SK-N-SH (cell line): ENCODE measurements around the gene SLC7A6. TPM values are rescaled to one million over a fixed set of nuclear protein-coding genes. Genes with fewer than 3 reads are reported as not detected.

ENCODE experiments used
- CTCF ChIA-PET: fragments of 300-600, 350-600 bp; formaldehyde crosslinking; extraction: SDS; loops from one replicate; lab custom pipeline; 2021; lab: Yijun Ruan, JAX
- POLR2A ChIA-PET: fragments of 350-600 bp; sonication (Branson Sonifier 250); formaldehyde crosslinking; extraction: SDS; loops from one replicate; lab custom pipeline; 2020; ENCODE audit warnings: antibody characterized with exemption, inconsistent platforms; lab: Yijun Ruan, JAX
- DNase-seq: peaks from one replicate; pipeline ENCODE4 v3.0.0; 2012
- H2AFZ ChIP-seq: fragments of 200-600 bp; sonication (generic); 2 replicates; pipeline ENCODE4 v1.8.1; 2016; ENCODE audit warnings: antibody characterized with exemption, mild to moderate bottlenecking, low read depth
- H3F3A ChIP-seq: fragments of 200-600 bp; sonication (generic); replicated peaks from 2 replicates; pipeline ENCODE3; 2016; ENCODE audit warnings: antibody characterized with exemption, mild to moderate bottlenecking; ENCODE audit not compliant: insufficient read depth
- H3K27ac ChIP-seq, 2 experiments: fragments of 200-500 bp in 1 of 2; fragments of 200-600 bp in 1 of 2; sonication (Bioruptor generic) in 1 of 2; sonication (generic), shearing (Covaris generic) in 1 of 2; 2 replicates each; pipeline versions ENCODE4 v1.5.1 to v1.6.1; 2014 to 2016; ENCODE audit warnings: low read depth in 2 of 2, inconsistent platforms in 1 of 2, low read length in 1 of 2, mild to moderate bottlenecking in 1 of 2, mixed read lengths in 1 of 2
- H3K27me3 ChIP-seq: fragments of 200-600 bp; sonication (generic), shearing (Covaris generic); 2 replicates; pipeline ENCODE4 v1.6.1; 2016; ENCODE audit warnings: mixed run types; ENCODE audit not compliant: insufficient read depth
- H3K36me3 ChIP-seq, 2 experiments: fragments of 200-500 bp in 1 of 2; fragments of 200-600 bp in 1 of 2; sonication (Bioruptor generic) in 1 of 2; sonication (generic) in 1 of 2; replicated peaks in 1 of 2; 2 replicates each; pipeline versions ENCODE3 to v1.5.1; 2014 to 2016; ENCODE audit warnings: low read length in 1 of 2, mild to moderate bottlenecking in 1 of 2; ENCODE audit not compliant: insufficient read depth in 2 of 2, control insufficient read depth in 1 of 2
- H3K4me1 ChIP-seq, 2 experiments: fragments of 200-500 bp in 1 of 2; fragments of 200-600 bp in 1 of 2; sonication (Bioruptor generic) in 1 of 2; sonication (generic), shearing (Covaris generic) in 1 of 2; 2 replicates each; pipeline versions ENCODE4 v1.5.1 to v1.6.1; 2014 to 2016; ENCODE audit warnings: low read depth in 1 of 2, low read length in 1 of 2, mixed run types in 1 of 2; ENCODE audit not compliant: insufficient read depth in 2 of 2, control insufficient read depth in 1 of 2
- H3K4me2 ChIP-seq: fragments of 200-600 bp; sonication (generic), shearing (Covaris generic); 2 replicates; pipeline ENCODE4 v1.6.1; 2017; ENCODE audit warnings: mixed run types
- H3K4me3 ChIP-seq, 2 experiments: fragments of 200-500 bp in 1 of 2; fragments of 200-600 bp in 1 of 2; sonication (Bioruptor generic) in 1 of 2; sonication (generic), shearing (Covaris generic) in 1 of 2; 2 replicates each; pipeline versions ENCODE4 v1.5.1 to v1.8.1; 2014 to 2016; ENCODE audit warnings: low read depth in 2 of 2, inconsistent platforms in 1 of 2, low read length in 1 of 2, mild to moderate bottlenecking in 1 of 2, mixed read lengths in 1 of 2, moderate library complexity in 1 of 2
- H3K79me2 ChIP-seq: fragments of 200-600 bp; sonication (generic); 2 replicates; pipeline ENCODE4 v1.8.1; 2017; ENCODE audit warnings: mild to moderate bottlenecking; ENCODE audit not compliant: insufficient read depth
- H3K9ac ChIP-seq: fragments of 200-600 bp; sonication (generic); 2 replicates; pipeline ENCODE4 v1.6.1; 2017; ENCODE audit warnings: mixed run types
- H3K9me2 ChIP-seq: fragments of 200-600 bp; sonication (generic); 2 replicates; pipeline ENCODE4 v1.6.1; 2017; ENCODE audit warnings: mixed run types
- H3K9me3 ChIP-seq: fragments of 200-600 bp; sonication (generic); 2 replicates; pipeline ENCODE4 v1.6.1; 2017; ENCODE audit warnings: mixed run types, mild to moderate bottlenecking, moderate library complexity
- H4K20me1 ChIP-seq: fragments of 200-600 bp; sonication (generic); 2 replicates; pipeline ENCODE4 v1.6.1; 2017; ENCODE audit warnings: mild to moderate bottlenecking, mixed run types; ENCODE audit not compliant: insufficient read depth
- CHD2 ChIP-seq: fragments of 150-350 bp; IDR thresholded peaks from 2 replicates; pipeline ENCODE4 v1.6.1; 2018; ENCODE audit warnings: low read length; ENCODE audit not compliant: partially characterized antibody
- CTCF ChIP-seq: fragments of 200-600 bp; sonication (generic); IDR thresholded peaks from 2 replicates; pipeline ENCODE4 v1.6.1; 2017; ENCODE audit warnings: antibody characterized with exemption, mild to moderate bottlenecking, moderate library complexity
- EZH2phosphoT487 ChIP-seq: fragments of 200-600 bp; sonication (generic); IDR thresholded peaks from 2 replicates; pipeline ENCODE4 v1.6.1; 2017; ENCODE audit warnings: low read depth, mixed run types, mild to moderate bottlenecking, antibody characterized with exemption, moderate library complexity, borderline replicate concordance
- MEF2A ChIP-seq: IDR thresholded peaks from 2 replicates; pipeline ENCODE4 v1.4.0; 2012; ENCODE audit warnings: low read depth, borderline replicate concordance
- MXI1 ChIP-seq: IDR thresholded peaks from 2 replicates; pipeline ENCODE4 v1.6.1; 2012; ENCODE audit warnings: mild to moderate bottlenecking, low read depth, low read length, improper control_type of control experiment
- NRF1 ChIP-seq: IDR thresholded peaks from 2 replicates; pipeline ENCODE4 v1.6.1; 2012; ENCODE audit warnings: low read depth, mild to moderate bottlenecking, low read length
- POLR2AphosphoS5 ChIP-seq: IDR thresholded peaks from 2 replicates; pipeline ENCODE4 v1.6.1; 2012; ENCODE audit warnings: low read depth, low read length
- RAD21 ChIP-seq: IDR thresholded peaks from 2 replicates; pipeline ENCODE4 v1.6.1; 2012; ENCODE audit warnings: mild to moderate bottlenecking, low read length
- RFX5 ChIP-seq: IDR thresholded peaks from 2 replicates; pipeline ENCODE4 v1.6.1; 2012; ENCODE audit warnings: mild to moderate bottlenecking, improper control_type of control experiment, low read length
- SIN3A ChIP-seq: IDR thresholded peaks from 2 replicates; pipeline ENCODE4 v1.6.1; 2012; ENCODE audit warnings: low read depth, mild to moderate bottlenecking, low read length, moderate library complexity, borderline replicate concordance
- SMC3 ChIP-seq: IDR thresholded peaks from 2 replicates; pipeline ENCODE4 v1.6.1; 2012; ENCODE audit warnings: low read depth, low read length, improper control_type of control experiment
- YY1 ChIP-seq: IDR thresholded peaks from 2 replicates; pipeline ENCODE4 v1.4.0; 2012; ENCODE audit warnings: low read depth, mild to moderate bottlenecking
- WGBS: methylation state at CpG from one replicate; pipeline ENCODE4 v1.1.6; 2017; ENCODE audit warnings: low lambda C conversion rate; 5-methylcytosine and 5-hydroxymethylcytosine counted together
- polyA plus RNA-seq, 3 experiments: library from polyadenylated mRNA; depleted of rRNA; stranded (reverse); fragments of >200 nt; gene quantifications; 2 replicates each; pipeline ENCODE4 v1.2.3, GENCODE V29; 2012

SLC7A6 gene
- polyA plus RNA-seq, 1 of the 3 experiments (the other 2 are of a cell fraction), result 19.0 TPM

- peaks cover 0 to 7% of the 10 kb centered on the region in 2 experiments; a peak in 1 of 4 replicates for H3K4me1 ChIP-seq
- 99% methylated on average over 5 of the region's 5 CpGs for WGBS
- H3K36me3 ChIP-seq, result peaks cover 20 to 25% of the 10 kb centered on the region in 2 experiments
- no peaks in the 10 kb centered on the region for H3K27me3 ChIP-seq
- CTCF ChIA-PET, result interaction anchor here (20.3 kb wide), 1 partner anchor 61 kb away, joined by 355 read pairs; the partner anchor contains the start of gene SLC7A6
- no peak overlapping the region for H3K9ac ChIP-seq
- H3K4me2 ChIP-seq, result no peak overlapping the region
- no peaks in the 10 kb centered on the region for H4K20me1 ChIP-seq
- no peaks in the 10 kb centered on the region for H3K9me3 ChIP-seq
- no peak overlapping the region for H3K27ac ChIP-seq
- no peaks in the 10 kb centered on the region for H3K79me2 ChIP-seq
- POLR2A ChIA-PET, result no interaction called here
- no peaks in the 10 kb centered on the region for H3K9me2 ChIP-seq
- no peak overlapping the region for H2AFZ ChIP-seq
- H3F3A ChIP-seq, result no peaks in the 10 kb centered on the region
- TF ChIP-seq NRF1, result no peak
- TF ChIP-seq CHD2, result no peak
- no peak overlapping the region for H3K4me3 ChIP-seq
- DNase-seq, result no peak
Measured at GRCh38 chr16:68324336-68324735, 60.0 kb downstream of the SLC7A6 start.

GRCh38 chr16:68324780-68325357 lies 60.5 kb downstream of the SLC7A6 start:
- Histone ChIP-seq H2AFZ (no peak overlapping the region), H3K9me2 (no peaks in the 10 kb centered on the region), H3K9ac (no peak overlapping the region), H3K9me3 (no peaks in the 10 kb centered on the region), H4K20me1 (no peaks in the 10 kb centered on the region), H3K4me2 (no peak overlapping the region), H3K4me1 (peaks cover 0 to 7% of the 10 kb centered on the region in 2 experiments; a peak in 1 of 4 replicates), H3K27me3 (no peaks in the 10 kb centered on the region), H3K27ac (no peak overlapping the region), H3K36me3 (peaks cover 17 to 31% of the 10 kb centered on the region in 2 experiments), H3F3A (no peaks in the 10 kb centered on the region), H3K79me2 (no peaks in the 10 kb centered on the region), H3K4me3 (no peak overlapping the region)
- ChIA-PET CTCF (interaction anchor here (20.3 kb wide), 1 partner anchor 61 kb away, joined by 355 read pairs; the partner anchor contains the start of gene SLC7A6), POLR2A (no interaction called here)
- TF ChIP-seq EZH2phosphoT487, result no peak
- DNase-seq, result no peak
- WGBS, result 90% methylated on average over 8 of the region's 8 CpGs

GRCh38 chr16:68328151-68328859 lies 64.0 kb downstream of the SLC7A6 start:
- H2AFZ ChIP-seq, result no peak overlapping the region
- TF ChIP-seq SMC3 (peak; percentile 72), MXI1 (peak; percentile 53; the same call in 1 of the 2 replicates), SIN3A (no peak), MEF2A (no peak), POLR2AphosphoS5 (no peak), RFX5 (no peak), RAD21 (peak; percentile 91), CTCF (peak; percentile 85), NRF1 (no peak), YY1 (no peak)
- DNase-seq, result peak; percentile 86
- no peak overlapping the region for H3K27ac ChIP-seq
- H3K4me1 ChIP-seq, result peaks cover 0 to 17% of the 10 kb centered on the region in 2 experiments; a peak in 1 of 4 replicates
- H3K79me2 ChIP-seq, result no peaks in the 10 kb centered on the region
- WGBS, result 50% methylated on average over 12 of the region's 13 CpGs
- no peak overlapping the region for H3K9ac ChIP-seq
- H3F3A ChIP-seq, result no peaks in the 10 kb centered on the region
- H3K4me3 ChIP-seq, result no peak overlapping the region; a peak in 1 of 4 replicates
- ChIA-PET CTCF (interaction anchor here (0.6 to 20.3 kb wide), 46 partner anchors 8 to 808 kb away, joined by 3 to 355 read pairs (median 5); partner anchors contain the start of genes PRMT7, SLC7A6, SLC7A6OS and SMPD3), POLR2A (interaction anchor here (0.6 to 1.2 kb wide), 2 partner anchors 17 to 192 kb away, joined by 3 to 4 read pairs; partner anchors contain the start of genes PRMT7 and SLC7A6OS)
- H3K36me3 ChIP-seq, result peaks cover 12 to 25% of the 10 kb centered on the region in 2 experiments
- H3K9me2 ChIP-seq, result no peaks in the 10 kb centered on the region
- H3K4me2 ChIP-seq, result no peak overlapping the region
- no peaks in the 10 kb centered on the region for H3K27me3 ChIP-seq
- no peaks in the 10 kb centered on the region for H3K9me3 ChIP-seq
- H4K20me1 ChIP-seq, result no peaks in the 10 kb centered on the region
